DND-41 (cell line): ENCODE data around the gene FXYD7.
A peak's percentile ranks its signal among the peaks of the same experiment; 100 is the strongest.
"Not testable (repeated sequence)": the region's sequence is repeated elsewhere in the genome, so short reads cannot be mapped to it uniquely, and the experiment has no call there.

Experiments
- ATAC-seq: fragments of 200-7000 bp; cut with Tn5 transposase; 3 replicates; pipeline ENCODE4 v1.9.1; 2021; ENCODE audit warnings: low read depth; ENCODE audit not compliant: insufficient read depth
- DNase-seq: peaks from one replicate; pipeline ENCODE4 v3.0.0-alpha.2; 2020
- H2AFZ ChIP-seq: 2 replicates; pipeline ENCODE4 v1.6.0; 2012; ENCODE audit warnings: low read depth, low read length
- H3K27ac ChIP-seq: 2 replicates; pipeline ENCODE4 v1.5.1; 2012; ENCODE audit warnings: low read length, inconsistent platforms
- H3K27me3 ChIP-seq: fragments of 200-600 bp; sonication (generic); 2 replicates; pipeline ENCODE4 v1.6.0; 2012; ENCODE audit warnings: low read length, mild to moderate bottlenecking, inconsistent platforms; ENCODE audit not compliant: insufficient read depth, poor library complexity
- H3K36me3 ChIP-seq: 2 replicates; pipeline ENCODE4 v1.5.1; 2012; ENCODE audit warnings: low read length, inconsistent platforms; ENCODE audit not compliant: insufficient read depth
- H3K4me1 ChIP-seq: 2 replicates; pipeline ENCODE4 v1.5.1; 2012; ENCODE audit warnings: mild to moderate bottlenecking, low read length; ENCODE audit not compliant: insufficient read depth
- H3K4me2 ChIP-seq: 2 replicates; pipeline ENCODE4 v1.6.0; 2012; ENCODE audit warnings: mild to moderate bottlenecking, moderate library complexity, low read length, inconsistent platforms; ENCODE audit not compliant: insufficient read depth
- H3K4me3 ChIP-seq, 2 experiments: fragments of 200-600 bp in 1 of 2; shearing (Covaris generic) in 1 of 2; 2 replicates each; pipeline ENCODE4 v1.5.1; 2012 to 2016; ENCODE audit warnings: inconsistent platforms in 2 of 2, low read length in 2 of 2, mild to moderate bottlenecking in 2 of 2, low read depth in 1 of 2, moderate library complexity in 1 of 2
- H3K79me2 ChIP-seq: 2 replicates; pipeline ENCODE4 v1.6.0; 2012; ENCODE audit warnings: low read length, inconsistent platforms; ENCODE audit not compliant: insufficient read depth
- H3K9ac ChIP-seq: 2 replicates; pipeline ENCODE4 v1.6.0; 2012; ENCODE audit warnings: low read depth, mild to moderate bottlenecking, inconsistent platforms, low read length, moderate library complexity
- H3K9me3 ChIP-seq: 2 replicates; pipeline ENCODE4 v1.5.1; 2012; ENCODE audit warnings: low read length, moderate library complexity, mild to moderate bottlenecking, inconsistent platforms; ENCODE audit not compliant: insufficient read depth, severe bottlenecking
- H4K20me1 ChIP-seq: 2 replicates; pipeline ENCODE4 v1.6.0; 2012; ENCODE audit warnings: low read length; ENCODE audit not compliant: insufficient read depth
- EZH2 ChIP-seq: IDR thresholded peaks from 3 replicates; pipeline ENCODE4 v1.6.1; 2012; ENCODE audit warnings: borderline replicate concordance, low read depth, mild to moderate bottlenecking, moderate library complexity, low read length, inconsistent platforms; ENCODE audit not compliant: severe bottlenecking
- TF ChIP-seq, protein P1 (sequence below): IDR thresholded peaks from 2 replicates; pipeline ENCODE4 v1.5.1; 2012; ENCODE audit warnings: borderline replicate concordance, low read length, moderate library complexity, mild to moderate bottlenecking; ENCODE audit not compliant: poor library complexity, severe bottlenecking; ENCODE audit errors: extremely low read depth

Gene FXYD7

GRCh38 chr19:35150445-35150844, 7.4 kb downstream of the FXYD7 start:
- H2AFZ ChIP-seq = no peak overlapping the region
- H3K4me1 ChIP-seq = peaks cover 22% of the 10 kb centered on the region
- ATAC-seq (no peak), DNase-seq (no peak)
- H3K9me3 ChIP-seq = no peaks in the 10 kb centered on the region
- no peaks in the 10 kb centered on the region; the same call in 1 of the 2 replicates for H3K36me3 ChIP-seq
- no peak overlapping the region for H3K4me2 ChIP-seq
- TF ChIP-seq, protein P1, sequence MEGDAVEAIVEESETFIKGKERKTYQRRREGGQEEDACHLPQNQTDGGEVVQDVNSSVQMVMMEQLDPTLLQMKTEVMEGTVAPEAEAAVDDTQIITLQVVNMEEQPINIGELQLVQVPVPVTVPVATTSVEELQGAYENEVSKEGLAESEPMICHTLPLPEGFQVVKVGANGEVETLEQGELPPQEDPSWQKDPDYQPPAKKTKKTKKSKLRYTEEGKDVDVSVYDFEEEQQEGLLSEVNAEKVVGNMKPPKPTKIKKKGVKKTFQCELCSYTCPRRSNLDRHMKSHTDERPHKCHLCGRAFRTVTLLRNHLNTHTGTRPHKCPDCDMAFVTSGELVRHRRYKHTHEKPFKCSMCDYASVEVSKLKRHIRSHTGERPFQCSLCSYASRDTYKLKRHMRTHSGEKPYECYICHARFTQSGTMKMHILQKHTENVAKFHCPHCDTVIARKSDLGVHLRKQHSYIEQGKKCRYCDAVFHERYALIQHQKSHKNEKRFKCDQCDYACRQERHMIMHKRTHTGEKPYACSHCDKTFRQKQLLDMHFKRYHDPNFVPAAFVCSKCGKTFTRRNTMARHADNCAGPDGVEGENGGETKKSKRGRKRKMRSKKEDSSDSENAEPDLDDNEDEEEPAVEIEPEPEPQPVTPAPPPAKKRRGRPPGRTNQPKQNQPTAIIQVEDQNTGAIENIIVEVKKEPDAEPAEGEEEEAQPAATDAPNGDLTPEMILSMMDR = no peak
- TF ChIP-seq EZH2 = no peak
- H3K4me3 ChIP-seq = no peak overlapping the region
- peaks cover 18% of the 10 kb centered on the region for H3K27me3 ChIP-seq
- H3K79me2 ChIP-seq = peaks cover 9% of the 10 kb centered on the region; the same call in 1 of the 2 replicates
- H3K9ac ChIP-seq = no peak overlapping the region
- 0 out of 2 replicates have a peak, but pooled peaks cover under 1% of the 10 kb centered on the region for H4K20me1 ChIP-seq
- no peak overlapping the region for H3K27ac ChIP-seq

GRCh38 chr19:35151273-35152065, 8.4 kb downstream of the FXYD7 start:
- ATAC-seq = no peak
- no peak for TF ChIP-seq EZH2
- TF ChIP-seq, protein P1 = no peak
- Histone ChIP-seq H3K27me3 (peaks cover 18% of the 10 kb centered on the region), H2AFZ (no peak overlapping the region), H3K79me2 (peaks cover 12% of the 10 kb centered on the region; the same call in 1 of the 2 replicates), H4K20me1 (peaks cover 3% of the 10 kb centered on the region; the same call in 1 of the 2 replicates), H3K4me3 (no peak overlapping the region), H3K4me2 (no peak overlapping the region), H3K4me1 (peaks cover 28% of the 10 kb centered on the region), H3K27ac (no peak overlapping the region), H3K36me3 (no peaks in the 10 kb centered on the region; the same call in 1 of the 2 replicates), H3K9me3 (no peaks in the 10 kb centered on the region), H3K9ac (no peak overlapping the region)
- DNase-seq = no peak

DNA sequence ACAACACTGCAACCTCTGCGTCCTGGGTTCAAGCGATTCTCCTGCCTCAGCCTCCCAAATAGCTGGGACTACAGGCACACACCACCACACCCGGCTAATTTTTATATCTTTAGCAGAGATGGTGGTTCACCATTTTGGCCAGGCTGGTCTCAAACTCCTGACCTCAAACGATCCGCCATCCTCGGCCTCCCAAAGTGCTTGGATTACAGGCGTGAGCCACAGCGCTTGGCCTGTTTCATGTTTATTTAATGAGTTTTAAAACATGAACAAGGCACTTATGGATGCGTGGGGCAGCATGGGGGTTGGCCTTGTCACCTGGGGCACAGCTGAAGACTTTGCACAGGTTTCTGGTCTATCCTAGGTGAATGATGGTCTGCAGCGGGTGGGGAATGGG, 10.1 kb downstream of the FXYD7 start:
- peaks cover 18% of the 10 kb centered on the region for H3K27me3 ChIP-seq
- not testable (repeated sequence) for ATAC-seq, H4K20me1 ChIP-seq, H3K9me3 ChIP-seq, H3K27ac ChIP-seq, DNase-seq, H3K9ac ChIP-seq, H2AFZ ChIP-seq
- H3K4me3 ChIP-seq = peak overlapping the region in 1 of 2 experiments; percentile 93; a peak in 1 of 4 replicates
- peaks cover 13% of the 10 kb centered on the region for H3K36me3 ChIP-seq
- H3K4me1 ChIP-seq = peaks cover 28% of the 10 kb centered on the region
- peaks cover 12% of the 10 kb centered on the region; the same call in 1 of the 2 replicates for H3K79me2 ChIP-seq
- H3K4me2 ChIP-seq = peak overlapping the region; percentile 91
